ENCODE measurements around the gene CAMK2D.

Gene CAMK2D

GRCh38 chr4:113461281-113461680, 300.3 kb downstream of the CAMK2D start:
- DNase-seq = no peak

GRCh38 chr4:113457886-113458285, 303.7 kb downstream of the CAMK2D start:
- no peak for DNase-seq

- DNase-seq = no peak
These were observed 304.4 kb downstream of the CAMK2D start for GRCh38 chr4:113457121-113457520.

GRCh38 chr4:113455061-113455460, 306.5 kb downstream of the CAMK2D start:
- no peak for DNase-seq

- DNase-seq = no peak
These were observed 308.5 kb downstream of the CAMK2D start for GRCh38 chr4:113452868-113453620.

- DNase-seq = no peak
These were observed 309.4 kb downstream of the CAMK2D start for GRCh38 chr4:113452152-113452551.

GRCh38 chr4:113450295-113451080, 311.1 kb downstream of the CAMK2D start:
- no peak for DNase-seq

- no peak for DNase-seq
These were observed 312.0 kb downstream of the CAMK2D start for GRCh38 chr4:113449410-113449974.

- no peak for DNase-seq
These were observed 313.8 kb downstream of the CAMK2D start for GRCh38 chr4:113447769-113448168.

- DNase-seq = no peak
These were observed 314.5 kb downstream of the CAMK2D start for GRCh38 chr4:113447061-113447460.

- no peak for DNase-seq
These were observed 315.5 kb downstream of the CAMK2D start for GRCh38 chr4:113446019-113446418.

- DNase-seq = no peak
These were observed 316.3 kb downstream of the CAMK2D start for GRCh38 chr4:113445286-113445685.

GRCh38 chr4:113444386-113444785, 317.2 kb downstream of the CAMK2D start:
- DNase-seq = no peak

- DNase-seq = no peak
These were observed 318.7 kb downstream of the CAMK2D start for GRCh38 chr4:113442826-113443225.

- no peak for DNase-seq
These were observed 321.2 kb downstream of the CAMK2D start for GRCh38 chr4:113440371-113440770.

GRCh38 chr4:113438596-113438995, 322.9 kb downstream of the CAMK2D start:
- no peak for DNase-seq

GRCh38 chr4:113437129-113437528, 324.4 kb downstream of the CAMK2D start:
- no peak for DNase-seq

GRCh38 chr4:113436360-113436759, 325.2 kb downstream of the CAMK2D start:
- DNase-seq = no peak

- DNase-seq = no peak
These were observed 325.6 kb downstream of the CAMK2D start for GRCh38 chr4:113435893-113436292.

- DNase-seq = no peak
These were observed 327.3 kb downstream of the CAMK2D start for GRCh38 chr4:113434247-113434587.

- DNase-seq = no peak
These were observed 327.8 kb downstream of the CAMK2D start for GRCh38 chr4:113433536-113434246.

GRCh38 chr4:113433116-113433515, 328.4 kb downstream of the CAMK2D start:
- DNase-seq = no peak

GRCh38 chr4:113423631-113424030, 337.9 kb downstream of the CAMK2D start:
- no peak for DNase-seq

All from activated CD4-positive, alpha-beta T cell treated with anti-CD3 and anti-CD28 coated beads for 1 hour (primary cell).